ENCODE data around the gene TMPRSS4. TPM values are rescaled to one million over a fixed set of nuclear protein-coding genes. Genes with fewer than 3 reads are reported as not detected.

The TMPRSS4 gene
- total and polyA plus RNA-seq, 2 of the 13 experiments (the other 11 are each of a cell fraction or from before 2014, with no cell fraction given) = 0.32 TPM; not detected in 1

- peaks cover 0 to 16% of the 10 kb centered on the region in 2 experiments; a peak in 1 of 5 replicates for H3K27me3 ChIP-seq (ENCODE audit: control insufficient read depth in 1 of 2, insufficient read depth in 2 of 2, low read length in 2 of 2)
- no peak for ATAC-seq
- H3K4me1 ChIP-seq (ENCODE audit: insufficient read depth, low read length) = no peaks in the 10 kb centered on the region
- H3K79me2 ChIP-seq (ENCODE audit: insufficient read depth, low read length) = no peaks in the 10 kb centered on the region
- H3K36me3 ChIP-seq (replicated peaks in 1 of 2; ENCODE audit: control insufficient read depth in 1 of 2, insufficient read depth in 2 of 2, low read length in 2 of 2) = no peaks in the 10 kb centered on the region
- ChIA-PET CTCF (ENCODE audit: low intra/inter-chr PET ratio, low total read pairs) (no interaction called here), POLR2A (no interaction called here)
- in situ Hi-C loops (cut with HindIII; ENCODE audit: extremely low pct_ligation_motif_present, low pct_unique_long_range_greater_than_20kb) = no loop called here
- no TSS peak for BruUV-seq (replicated peaks)
- H3K4me2 ChIP-seq (ENCODE audit: low read depth, low read length) = no peak overlapping the region
- H2AFZ ChIP-seq (ENCODE audit: low read length) = no peak overlapping the region
- no peaks in the 10 kb centered on the region for H3K9me3 ChIP-seq (ENCODE audit: low read length)
- intact Hi-C loops (cut with micrococcal nuclease; ENCODE audit: unreplicated experiment) = no loop called here
- TF ChIP-seq RARG (CRISPR knock-in tag; IDR thresholded peaks at IDR 0.05; ENCODE audit: low read depth) (no peak), ZSCAN12 (CRISPR knock-in tag; IDR thresholded peaks at IDR 0.05) (no peak), CAMTA2 (CRISPR knock-in tag; IDR thresholded peaks at IDR 0.05; ENCODE audit: borderline replicate concordance) (no peak), ZNF367 (CRISPR knock-in tag; IDR thresholded peaks at IDR 0.05; ENCODE audit: borderline replicate concordance) (no peak)
- no peak for FAIRE-seq
- WGBS (ENCODE audit: low lambda C conversion rate) = 6% methylated on average over 4 of the region's 4 CpGs
- no peaks in the 10 kb centered on the region for H4K20me1 ChIP-seq (ENCODE audit: insufficient read depth, low read length)
- no peak overlapping the region for H3K27ac ChIP-seq (ENCODE audit: extremely low read length, insufficient read depth, low read length)
- no peak overlapping the region for H3K9ac ChIP-seq (ENCODE audit: insufficient read depth, low read depth, low read length)
- no peak overlapping the region for H3K4me3 ChIP-seq (replicated peaks in 1 of 3; ENCODE audit: insufficient read depth in 1 of 3, low read depth in 2 of 3, low read length in 3 of 3)
- no peak for DNase-seq (ENCODE audit: low spot score)
Measured at GRCh38 chr11:118047749-118048148, 29.1 kb upstream of the TMPRSS4 start.

GRCh38 chr11:118048472-118049370, 28.2 kb upstream of the TMPRSS4 start:
- POLR2A ChIA-PET = no interaction called here
- peaks cover 0 to 16% of the 10 kb centered on the region in 2 experiments; a peak in 1 of 5 replicates for H3K27me3 ChIP-seq (ENCODE audit: control insufficient read depth in 1 of 2, insufficient read depth in 2 of 2, low read length in 2 of 2)
- H3K4me1 ChIP-seq (ENCODE audit: insufficient read depth, low read length) = no peaks in the 10 kb centered on the region
- no peaks in the 10 kb centered on the region for H3K79me2 ChIP-seq (ENCODE audit: insufficient read depth, low read length)
- WGBS (ENCODE audit: low lambda C conversion rate) = 23% methylated on average over 11 of the region's 11 CpGs
- in situ Hi-C loops (cut with HindIII; ENCODE audit: extremely low pct_ligation_motif_present, low pct_unique_long_range_greater_than_20kb) (no loop called here), intact Hi-C loops (cut with micrococcal nuclease; ENCODE audit: unreplicated experiment) (no loop called here)
- no peak overlapping the region for H3K4me3 ChIP-seq (replicated peaks in 1 of 3; ENCODE audit: insufficient read depth in 1 of 3, low read depth in 2 of 3, low read length in 3 of 3)
- H3K4me2 ChIP-seq (ENCODE audit: low read depth, low read length) = no peak overlapping the region
- H3K36me3 ChIP-seq (replicated peaks in 1 of 2; ENCODE audit: control insufficient read depth in 1 of 2, insufficient read depth in 2 of 2, low read length in 2 of 2) = no peaks in the 10 kb centered on the region
- no peak overlapping the region for H3K9ac ChIP-seq (ENCODE audit: insufficient read depth, low read depth, low read length)
- FAIRE-seq (no peak), ATAC-seq (no peak), DNase-seq (ENCODE audit: low spot score) (no peak)
- no TSS peak for BruUV-seq (replicated peaks)
- H2AFZ ChIP-seq (ENCODE audit: low read length) = no peak overlapping the region
- H3K27ac ChIP-seq (ENCODE audit: extremely low read length, insufficient read depth, low read length) = no peak overlapping the region
- no peak for TF ChIP-seq ZFP90 (CRISPR knock-in tag; IDR thresholded peaks at IDR 0.05; ENCODE audit: borderline replicate concordance)
- TF ChIP-seq REL (CRISPR knock-in tag; conservative IDR thresholded peaks at IDR 0.05) = no peak
- no peak for TF ChIP-seq ZNF792 (CRISPR knock-in tag; IDR thresholded peaks at IDR 0.05)
- no peak for TF ChIP-seq FOXK2 (IDR thresholded peaks at IDR 0.05)
- no peak for TF ChIP-seq SP5 (CRISPR knock-in tag; IDR thresholded peaks at IDR 0.05; ENCODE audit: borderline replicate concordance, low read depth)
- no peak for TF ChIP-seq PITX1 (CRISPR knock-in tag; IDR thresholded peaks at IDR 0.05)
- TF ChIP-seq ZNF432 (CRISPR knock-in tag; IDR thresholded peaks at IDR 0.05; ENCODE audit: borderline replicate concordance) = no peak
- no peak for TF ChIP-seq ZNF263 (CRISPR knock-in tag; IDR thresholded peaks at IDR 0.05)
- no peak for TF ChIP-seq ZNF781 (CRISPR knock-in tag; IDR thresholded peaks at IDR 0.05; ENCODE audit: borderline replicate concordance, not compliant biosample characterization)
- no peak for TF ChIP-seq ARNT (IDR thresholded peaks at IDR 0.05)
- TF ChIP-seq, protein P1, sequence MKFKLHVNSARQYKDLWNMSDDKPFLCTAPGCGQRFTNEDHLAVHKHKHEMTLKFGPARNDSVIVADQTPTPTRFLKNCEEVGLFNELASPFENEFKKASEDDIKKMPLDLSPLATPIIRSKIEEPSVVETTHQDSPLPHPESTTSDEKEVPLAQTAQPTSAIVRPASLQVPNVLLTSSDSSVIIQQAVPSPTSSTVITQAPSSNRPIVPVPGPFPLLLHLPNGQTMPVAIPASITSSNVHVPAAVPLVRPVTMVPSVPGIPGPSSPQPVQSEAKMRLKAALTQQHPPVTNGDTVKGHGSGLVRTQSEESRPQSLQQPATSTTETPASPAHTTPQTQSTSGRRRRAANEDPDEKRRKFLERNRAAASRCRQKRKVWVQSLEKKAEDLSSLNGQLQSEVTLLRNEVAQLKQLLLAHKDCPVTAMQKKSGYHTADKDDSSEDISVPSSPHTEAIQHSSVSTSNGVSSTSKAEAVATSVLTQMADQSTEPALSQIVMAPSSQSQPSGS (CRISPR knock-in tag; IDR thresholded peaks at IDR 0.05) = no peak
- no peaks in the 10 kb centered on the region for H4K20me1 ChIP-seq (ENCODE audit: insufficient read depth, low read length)
- CTCF ChIA-PET (ENCODE audit: low intra/inter-chr PET ratio, low total read pairs) = no interaction called here
- H3K9me3 ChIP-seq (ENCODE audit: low read length) = no peaks in the 10 kb centered on the region

Measured in HepG2 (cell line).